NK-92 (cell line): ENCODE data around the gene CDK14.

Experiments
- DNase-seq: peaks from one replicate; lab custom pipeline; 2025; ENCODE audit not compliant: unreplicated experiment; lab: John Stamatoyannopoulos, UW

CDK14 gene

DNA sequence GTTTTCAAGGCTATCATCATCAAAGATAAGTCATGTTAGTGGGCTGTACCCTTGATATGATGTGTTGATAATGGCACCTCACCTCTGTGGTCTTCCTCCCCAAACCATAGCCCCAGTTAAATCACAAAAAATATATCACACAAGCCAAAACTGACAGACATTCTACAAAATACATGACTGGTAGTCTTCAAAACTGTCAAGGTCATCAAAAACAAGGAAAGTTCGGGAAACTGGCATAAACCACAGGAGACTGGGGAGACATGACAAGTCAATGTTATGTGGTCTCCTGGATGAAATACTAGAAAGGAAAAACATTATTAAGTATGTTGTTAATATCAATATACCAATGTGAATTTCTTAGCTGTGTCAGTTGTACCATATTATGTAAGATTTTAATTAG, 388.6 kb downstream of the CDK14 start:
- no peak for DNase-seq

DNA sequence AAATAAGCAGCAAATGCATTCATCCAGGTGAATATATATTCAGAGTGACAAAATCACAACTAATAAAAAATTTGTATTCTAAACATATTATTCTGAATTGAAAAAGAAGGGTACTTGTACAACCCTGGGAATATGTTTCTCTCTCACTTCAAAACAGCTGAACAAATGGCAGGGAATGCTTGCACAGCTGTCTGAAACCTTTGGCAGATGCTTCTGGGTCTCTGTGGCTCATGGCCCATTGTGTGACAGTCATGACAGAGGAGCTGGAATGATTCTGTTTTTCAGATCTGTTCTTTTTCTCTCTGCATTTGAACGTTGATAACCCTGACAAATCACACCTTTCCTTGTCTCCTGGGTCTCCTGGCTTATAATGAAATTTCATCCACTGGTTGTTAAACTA, 392.4 kb downstream of the CDK14 start:
- no peak for DNase-seq

DNA sequence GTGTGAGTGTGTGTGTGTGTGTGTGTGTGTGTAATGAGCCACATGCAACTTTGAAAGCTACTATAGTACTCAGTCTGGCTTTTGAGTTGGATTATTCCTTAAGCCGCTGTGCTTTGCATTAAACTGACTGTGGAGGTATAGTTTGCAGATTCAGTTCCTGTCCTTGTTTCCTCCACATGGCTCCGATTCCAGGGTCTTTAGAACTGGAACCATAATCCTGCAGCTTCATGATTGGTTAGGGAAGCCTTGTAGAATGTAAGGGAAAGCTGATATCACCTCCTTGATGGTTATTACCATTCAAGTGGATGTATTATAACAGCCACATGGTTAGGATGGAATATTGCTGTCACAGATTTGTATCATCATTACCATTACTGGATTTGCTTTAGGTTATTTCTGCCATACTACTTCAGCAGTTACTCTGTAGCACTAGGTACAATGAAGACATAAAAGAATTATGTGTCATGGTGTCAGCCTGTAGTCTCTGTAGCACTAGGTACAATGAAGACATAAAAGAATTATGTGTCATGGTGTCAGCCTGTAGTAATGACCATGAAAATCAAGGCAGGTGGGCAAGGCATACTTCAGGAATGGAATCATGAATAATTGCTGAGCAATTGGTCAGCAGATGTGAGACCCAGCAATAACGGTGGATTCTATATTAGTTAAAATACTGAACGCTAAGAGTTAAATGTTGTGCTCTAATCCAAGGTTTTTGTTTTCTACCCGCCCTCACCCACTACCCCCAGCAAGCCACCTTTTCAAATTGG, 393.1 kb downstream of the CDK14 start:
- DNase-seq, result no peak

DNA sequence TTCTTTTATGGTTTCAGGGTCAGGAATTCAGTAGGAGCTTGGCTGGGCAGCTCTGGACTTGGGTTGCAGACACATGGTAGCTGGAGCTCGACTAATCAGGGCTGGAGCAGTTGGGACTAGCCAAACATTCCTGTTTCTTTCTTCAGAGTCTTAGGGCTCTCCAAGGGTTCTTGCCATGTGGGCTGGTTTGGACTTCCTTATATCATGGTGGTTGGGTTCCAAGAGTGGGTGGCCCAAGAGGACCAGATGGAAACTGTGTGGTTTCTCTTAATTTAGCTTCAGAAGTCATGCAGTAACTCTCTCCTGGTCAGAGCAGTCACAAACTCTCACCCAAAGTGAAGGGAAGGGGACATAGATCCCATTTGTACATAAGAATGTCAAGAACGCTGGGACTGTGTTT, 398.0 kb downstream of the CDK14 start:
- no peak for DNase-seq

DNA sequence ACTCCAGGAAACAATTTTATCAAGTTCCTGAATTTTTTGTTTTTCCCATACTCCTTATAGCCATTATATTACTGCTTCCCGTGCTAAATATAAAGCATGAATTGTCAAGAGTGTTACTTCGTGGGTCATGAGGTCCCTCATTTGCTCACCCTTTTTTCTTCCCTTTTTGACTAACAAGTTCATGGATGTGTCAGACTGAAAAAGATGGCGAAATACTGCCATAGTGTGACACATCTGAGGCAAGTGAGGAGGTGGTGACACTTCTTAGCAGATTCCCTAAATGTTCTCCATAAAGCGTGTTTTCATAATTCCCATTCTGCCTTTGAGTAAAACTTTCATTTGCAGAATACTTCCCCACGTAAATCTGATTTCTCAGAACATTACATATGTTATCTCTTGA, 398.5 kb downstream of the CDK14 start:
- DNase-seq, result no peak

DNA sequence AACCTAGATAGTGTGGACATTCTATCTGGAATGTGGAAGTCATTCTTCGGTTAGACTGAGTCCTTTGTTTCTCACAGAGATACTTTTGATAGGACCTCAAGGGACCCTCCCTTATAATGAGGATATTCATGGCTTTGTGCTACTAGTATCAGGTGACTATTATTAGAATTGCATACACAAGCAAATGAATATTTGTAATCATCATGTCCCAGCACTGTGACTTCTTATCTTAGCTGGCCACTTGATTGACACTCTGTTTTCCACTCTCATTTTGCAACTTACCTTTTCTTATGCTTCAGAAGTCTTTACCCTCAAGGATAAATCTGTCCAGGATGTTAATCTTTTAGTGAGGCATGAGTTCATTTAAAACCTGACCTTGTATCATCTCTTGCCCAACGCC, 399.9 kb downstream of the CDK14 start:
- DNase-seq, result no peak

DNA sequence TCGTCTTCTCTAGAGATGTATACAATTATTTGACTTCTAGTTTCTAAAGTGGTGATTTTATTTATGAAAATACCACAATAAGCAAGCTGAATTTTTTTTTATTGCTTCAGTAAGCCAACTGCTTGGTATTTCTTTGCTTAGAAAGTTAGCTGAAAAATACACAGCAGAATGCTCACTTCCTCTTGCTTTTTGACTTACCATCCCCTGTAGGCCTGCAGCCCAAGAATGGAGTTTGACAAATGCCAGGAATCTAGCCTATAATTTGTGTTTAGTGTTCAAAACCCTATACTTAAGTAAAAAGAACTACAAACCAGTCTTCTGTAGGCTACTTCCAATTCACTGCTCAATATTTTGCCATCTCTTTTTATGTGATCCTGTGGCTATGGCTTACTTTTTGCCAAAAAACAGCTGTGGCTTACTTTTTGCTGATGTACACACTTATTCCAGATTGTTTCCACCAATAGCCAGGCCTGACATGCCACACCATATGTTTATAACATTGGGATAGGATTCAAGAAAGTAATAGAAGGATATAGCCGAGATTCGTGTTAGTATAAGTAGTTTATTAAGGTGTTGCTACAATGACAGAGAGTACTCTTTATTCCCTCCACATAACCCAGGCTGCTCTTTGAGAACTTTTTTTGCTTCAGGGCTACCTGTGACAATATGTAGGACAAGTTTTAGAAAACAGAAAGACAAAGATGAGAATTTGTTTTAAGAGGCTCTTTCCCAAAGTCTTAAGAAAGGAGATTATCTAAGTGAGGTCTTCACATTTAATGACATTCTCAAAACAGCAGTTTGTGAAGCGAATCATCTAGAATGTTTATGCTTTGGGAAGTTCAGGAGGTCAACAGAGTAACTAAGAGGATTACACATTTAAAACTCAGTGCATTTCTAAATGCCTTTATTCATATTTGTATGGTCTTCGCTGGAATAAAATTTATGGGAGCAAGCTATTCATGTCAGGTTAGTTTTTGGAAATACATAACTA, 404.2 kb downstream of the CDK14 start:
- DNase-seq, result no peak

DNA sequence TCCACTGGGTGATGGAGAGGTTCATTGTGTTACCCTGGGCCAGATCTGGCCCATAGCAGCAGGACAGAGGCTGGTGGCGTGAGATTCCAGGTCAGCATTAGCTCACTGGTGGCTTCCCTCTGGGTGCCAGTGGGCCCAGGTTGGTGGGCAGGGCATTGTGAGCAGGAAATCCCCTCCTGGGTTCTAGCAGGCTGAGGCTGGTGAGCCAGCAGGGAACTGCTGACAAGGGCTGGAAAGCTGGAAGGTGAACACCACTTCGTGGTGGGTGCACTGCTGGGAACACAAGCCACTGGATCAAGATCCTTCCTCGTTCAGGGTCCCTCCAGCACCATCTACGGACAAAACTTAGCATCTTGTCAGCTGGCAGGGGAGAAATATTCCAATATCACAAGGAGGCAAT, 408.9 kb downstream of the CDK14 start:
- no peak for DNase-seq

DNA sequence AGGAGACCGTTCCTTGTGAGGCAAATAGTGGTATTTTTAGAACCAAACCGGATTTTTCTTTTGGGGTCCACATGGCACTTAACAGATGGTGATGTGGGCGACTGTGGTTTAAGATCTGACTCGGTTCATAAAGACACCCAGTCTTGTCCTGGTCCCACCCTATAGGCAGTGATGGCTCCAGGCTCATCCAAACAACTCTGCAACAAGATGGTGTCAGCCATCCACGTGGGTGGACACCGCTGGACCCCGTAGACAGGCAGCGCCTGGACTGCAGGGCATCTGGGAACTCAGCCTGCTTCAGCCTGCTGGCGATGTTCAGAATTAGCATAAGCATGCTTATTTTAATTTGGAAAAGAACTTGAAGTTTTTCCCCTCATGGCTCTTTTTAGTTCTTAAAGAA, 409.7 kb downstream of the CDK14 start:
- DNase-seq, result no peak

DNA sequence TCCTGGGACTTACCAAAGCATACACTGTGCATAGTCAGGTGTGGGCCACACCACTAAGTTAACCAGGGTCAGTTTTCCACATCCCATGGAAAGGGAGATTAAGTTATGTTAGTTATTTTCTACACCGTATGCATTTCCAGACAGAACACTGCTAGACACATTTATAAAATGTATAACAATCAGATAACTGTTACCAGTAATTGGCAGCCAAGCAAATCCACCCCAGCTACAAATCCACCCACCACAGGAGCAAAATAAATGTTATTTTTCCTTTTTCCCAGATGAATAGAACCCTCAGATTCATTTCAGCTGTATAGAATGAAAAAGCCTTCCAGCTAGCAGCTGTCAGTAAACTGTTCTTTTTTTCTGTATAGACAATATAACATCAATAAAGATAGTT, 411.2 kb downstream of the CDK14 start:
- DNase-seq, result no peak

DNA sequence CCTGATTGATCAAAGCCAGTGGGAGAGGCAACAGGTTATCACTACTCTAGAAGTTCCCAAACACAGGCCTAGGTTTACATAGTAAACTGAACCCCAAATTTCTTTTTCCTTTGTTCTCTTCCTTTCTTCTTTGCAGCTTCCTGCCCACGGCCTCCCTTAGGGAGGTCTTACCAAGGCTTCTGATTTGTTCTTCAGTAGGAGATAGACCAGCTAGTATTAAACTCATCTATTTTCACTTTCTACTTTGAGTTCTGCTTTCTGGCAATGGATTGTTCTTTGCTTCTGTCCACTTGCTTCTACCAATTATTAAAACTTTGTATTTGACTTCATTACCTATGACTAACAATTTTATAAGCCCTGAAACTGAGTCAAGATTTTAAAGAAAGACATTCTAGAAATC, 417.0 kb downstream of the CDK14 start:
- DNase-seq, result no peak

DNA sequence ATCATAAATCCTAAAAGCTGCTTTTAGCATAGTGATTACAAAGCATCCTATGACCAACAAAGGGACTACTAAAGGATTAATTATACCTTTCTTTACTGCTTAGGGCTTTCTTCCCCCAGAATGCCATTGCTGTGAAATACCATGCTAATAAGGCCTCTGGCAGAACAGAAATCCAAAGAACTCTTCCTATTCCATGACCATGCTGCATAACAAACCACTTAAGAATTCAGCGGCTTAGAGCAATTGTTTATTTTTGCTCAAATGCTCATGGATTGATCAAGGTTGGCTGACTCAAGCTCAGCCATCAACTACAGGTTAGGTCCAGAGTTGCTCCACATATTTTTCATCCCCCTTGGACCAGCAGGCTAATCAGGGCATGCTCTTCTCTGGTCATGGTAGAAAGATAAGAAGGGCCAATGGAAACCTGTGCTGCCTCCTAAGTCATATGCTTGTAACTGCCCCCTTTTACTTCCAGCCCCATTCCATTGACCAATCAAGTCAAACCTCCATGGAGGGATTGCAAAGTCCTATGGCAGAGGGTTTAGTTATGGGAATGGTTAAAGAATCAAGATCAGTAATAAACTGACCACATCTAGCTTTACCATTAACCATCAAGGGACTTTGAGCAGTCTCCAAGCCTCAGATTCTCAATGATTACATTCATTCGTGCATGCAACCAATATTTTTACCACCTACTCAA, 423.7 kb downstream of the CDK14 start:
- DNase-seq, result no peak

DNA sequence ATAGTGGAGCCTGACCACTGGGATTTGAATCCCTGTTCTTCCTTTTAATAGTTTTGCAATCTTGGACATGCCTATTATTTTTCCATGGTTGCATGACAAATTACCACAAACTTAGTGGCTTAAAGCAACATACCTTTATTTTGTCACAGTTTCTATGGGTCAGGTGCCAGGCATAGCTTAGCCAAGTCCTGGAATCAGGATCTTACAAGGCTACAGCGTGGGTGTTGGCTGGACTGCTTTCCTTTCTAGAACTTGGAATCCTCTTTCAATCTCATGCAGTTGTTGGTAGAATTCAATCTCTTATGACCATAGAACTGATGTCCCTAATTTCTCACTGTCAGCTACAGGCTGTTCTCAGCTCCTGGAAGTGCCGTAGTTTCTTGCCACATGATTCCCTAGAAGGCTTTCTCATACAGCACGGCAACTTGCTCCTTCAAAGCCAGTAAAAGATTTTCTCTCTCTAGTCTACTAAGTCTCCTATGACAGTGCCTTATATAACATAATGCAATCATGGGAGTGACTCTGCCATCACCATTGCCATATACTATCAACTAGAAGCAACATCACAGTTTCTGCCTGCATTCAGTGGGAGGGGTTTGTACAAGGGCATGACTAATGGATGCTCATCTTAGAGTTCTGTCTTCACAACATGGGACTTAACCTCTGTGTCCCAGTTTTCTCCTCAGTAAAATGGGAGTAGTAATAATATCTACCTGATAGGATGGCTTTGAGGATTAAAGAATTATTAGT, 424.7 kb downstream of the CDK14 start:
- DNase-seq, result no peak

DNA sequence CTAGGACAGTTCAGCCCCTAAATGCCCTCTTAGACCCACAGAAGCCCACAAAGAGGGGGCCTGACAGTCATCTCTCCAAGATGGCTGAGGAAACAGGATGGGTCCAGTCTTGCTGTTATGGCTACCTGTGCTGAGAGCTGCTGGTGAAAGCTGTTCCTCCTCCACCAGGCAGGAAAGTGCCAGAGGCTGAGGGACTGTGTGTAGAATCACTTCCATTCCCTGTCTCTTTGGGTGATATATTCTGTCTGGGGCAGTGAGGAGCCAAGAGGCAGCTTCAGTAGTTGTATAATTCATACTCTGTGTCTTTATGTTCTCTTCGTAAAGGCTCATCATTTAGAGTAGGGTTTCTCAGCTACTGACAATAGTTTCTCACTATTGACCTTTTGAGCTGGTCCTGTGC, 425.8 kb downstream of the CDK14 start:
- DNase-seq, result no peak

DNA sequence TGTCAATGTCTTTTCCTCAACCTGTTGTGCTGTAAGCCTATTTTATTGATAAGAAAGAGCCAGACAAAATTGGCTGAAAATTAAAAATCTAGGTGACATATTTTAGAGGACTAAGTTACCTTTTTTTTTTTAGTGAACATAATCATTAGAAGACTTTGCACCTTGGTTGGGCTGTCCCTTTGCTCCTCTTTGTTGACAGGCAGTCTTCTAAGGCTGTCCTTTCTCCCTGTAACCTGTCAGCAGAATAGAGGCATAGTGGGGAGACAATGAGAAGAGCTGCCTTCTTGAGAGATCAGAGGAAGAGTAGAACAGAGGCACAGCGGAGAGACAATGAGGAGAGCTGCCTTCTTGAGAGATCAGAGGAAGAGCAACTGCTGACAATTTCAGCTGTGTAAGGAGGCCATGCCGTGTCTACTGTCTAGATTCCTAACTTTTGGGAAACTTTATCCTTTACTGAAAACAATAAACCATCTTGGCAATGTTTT, 429.8 kb downstream of the CDK14 start:
- DNase-seq, result no peak

DNA sequence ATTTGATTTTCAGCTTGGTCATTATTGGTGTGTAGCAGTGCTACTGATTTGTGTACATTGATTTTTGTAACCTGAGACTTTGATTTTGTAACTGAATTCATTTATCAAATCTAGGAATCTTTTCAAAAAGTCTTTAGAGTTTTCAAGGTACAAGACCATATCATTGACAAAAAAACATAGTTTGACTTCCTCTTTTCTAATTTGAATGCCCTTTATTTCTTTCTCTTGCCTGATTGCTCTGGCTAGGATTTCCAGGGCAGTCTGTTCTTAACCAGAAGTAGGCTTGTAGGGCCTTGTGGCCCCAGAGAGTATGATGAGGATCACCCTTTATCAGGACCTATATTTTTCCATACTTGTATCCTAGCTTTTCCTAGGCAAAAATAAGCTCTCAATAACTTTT, 433.6 kb downstream of the CDK14 start:
- DNase-seq, result no peak

DNA sequence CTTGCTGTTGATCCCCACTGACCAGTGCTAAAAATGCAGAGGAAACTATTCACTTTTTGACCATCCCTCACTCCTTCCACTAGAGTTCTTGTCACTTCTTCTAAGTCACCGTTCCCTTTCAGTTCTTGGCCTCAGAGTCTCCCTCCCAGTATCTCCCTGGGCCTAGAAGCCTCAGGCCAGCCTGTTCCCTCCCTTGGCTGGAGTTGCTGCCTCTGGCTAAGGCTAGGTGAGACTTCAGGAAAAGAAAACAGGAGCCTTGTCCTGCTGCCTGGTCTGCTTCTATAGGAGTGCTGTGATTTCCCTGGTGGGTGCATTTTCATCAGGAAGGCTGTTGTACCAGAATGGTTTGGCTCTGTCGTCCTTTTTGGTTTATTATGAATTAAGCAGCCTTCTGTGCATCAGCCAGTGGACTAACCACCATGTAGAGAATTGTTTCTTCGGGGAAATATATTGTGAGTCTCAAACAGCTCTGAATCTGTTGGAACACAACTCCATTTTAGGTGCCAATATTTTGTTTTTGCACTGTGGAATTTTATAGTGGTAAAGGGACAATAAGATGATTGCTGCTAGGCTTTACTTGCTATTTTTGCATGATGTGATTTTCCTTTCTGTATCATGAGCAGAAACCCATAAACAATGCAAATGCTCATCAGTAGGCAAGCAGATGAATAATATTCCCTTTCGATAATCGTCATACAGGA, 434.7 kb downstream of the CDK14 start:
- DNase-seq, result no peak

DNA sequence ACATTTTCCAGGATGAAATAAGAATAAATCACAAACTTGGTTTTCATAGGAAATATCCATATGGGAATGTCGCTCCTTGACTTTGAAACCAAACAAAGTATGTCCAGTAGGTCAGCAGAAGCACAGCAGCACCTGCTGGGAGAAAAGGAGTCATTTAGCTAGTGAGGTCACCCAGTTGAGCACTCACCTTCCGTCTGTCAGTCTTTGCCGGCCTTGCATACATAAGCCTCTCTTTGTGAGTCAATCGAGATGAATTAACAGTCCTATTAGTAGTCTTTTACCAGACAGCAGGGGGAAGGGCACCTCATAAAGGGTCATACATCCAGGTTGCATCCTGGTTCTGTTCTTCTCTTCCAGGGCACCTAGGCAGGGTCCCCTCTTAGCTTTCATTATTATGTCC, 435.6 kb downstream of the CDK14 start:
- no peak for DNase-seq

DNA sequence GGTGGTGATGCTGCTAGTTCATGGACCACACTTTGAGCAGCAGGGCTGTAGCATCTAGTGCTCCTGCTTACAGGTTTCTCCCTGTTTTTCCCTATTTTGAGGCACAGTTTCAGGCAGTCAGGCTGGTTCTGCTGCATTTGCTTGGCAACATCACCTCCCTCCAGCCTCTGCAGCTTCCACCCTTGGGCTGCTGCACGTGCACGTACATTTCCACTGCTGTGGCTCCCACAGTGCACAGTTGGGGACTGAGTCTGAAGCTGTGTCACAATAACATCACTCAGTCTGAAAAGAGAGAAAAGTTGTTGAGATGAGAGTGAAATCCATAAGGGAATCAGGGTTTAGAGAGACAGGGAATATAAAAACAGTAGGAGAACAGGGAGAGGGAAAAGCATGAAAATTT, 437.5 kb downstream of the CDK14 start:
- no peak for DNase-seq
